Endothelial cell (in vitro differentiated cells): ENCODE results near the gene LAMTOR5. TPM values are rescaled to one million over a fixed set of nuclear protein-coding genes. Genes with fewer than 3 reads are reported as not detected.
"Not testable (repeated sequence)": the region's sequence is repeated elsewhere in the genome, so short reads cannot be mapped to it uniquely, and the experiment has no call there.

Experiments used
- DNase-seq: peaks from one replicate; pipeline ENCODE4 v3.0.0; 2021; ENCODE audit warnings: low spot score
- H3K27ac Mint-ChIP-seq: one replicate; pipeline ENCODE4 v1.8.0; 2021; ENCODE audit warnings: mixed read lengths, inconsistent platforms; ENCODE audit not compliant: unreplicated experiment
- H3K27me3 Mint-ChIP-seq: one replicate; pipeline ENCODE4 v1.8.0; 2021; ENCODE audit warnings: mild to moderate bottlenecking, moderate library complexity, mixed read lengths, inconsistent platforms; ENCODE audit not compliant: unreplicated experiment
- H3K36me3 Mint-ChIP-seq: one replicate; pipeline ENCODE4 v1.8.0; 2021; ENCODE audit warnings: mild to moderate bottlenecking, low read depth, mixed read lengths, inconsistent platforms; ENCODE audit not compliant: unreplicated experiment
- H3K4me1 Mint-ChIP-seq: one replicate; pipeline ENCODE4 v1.8.0; 2021; ENCODE audit warnings: mild to moderate bottlenecking, mixed read lengths, inconsistent platforms; ENCODE audit not compliant: unreplicated experiment
- H3K4me3 Mint-ChIP-seq: one replicate; pipeline ENCODE4 v1.8.0; 2021; ENCODE audit warnings: mild to moderate bottlenecking, mixed read lengths, inconsistent platforms; ENCODE audit not compliant: unreplicated experiment
- H3K9me3 Mint-ChIP-seq: one replicate; pipeline ENCODE4 v1.8.0; 2021; ENCODE audit warnings: mixed read lengths, inconsistent platforms; ENCODE audit not compliant: unreplicated experiment
- CTCF ChIP-seq: fragments of 200-600 bp; sonication (generic); IDR thresholded peaks from one replicate; pipeline ENCODE4 v1.5.0; 2021; ENCODE audit warnings: antibody characterized with exemption; ENCODE audit not compliant: unreplicated experiment
- total RNA-seq: library from RNA; stranded (reverse); fragmentation: NEBNext Ultra II Directional; extraction: Animal tissue kit (Norgen Biotek cat#: 25700); gene quantifications from one replicate; pipeline ENCODE4 v1.2.1, GENCODE V29; 2021; ENCODE audit not compliant: unreplicated experiment

LAMTOR5 gene
- total RNA-seq, 1 donor from 2014 or later, result 135 TPM

- DNase-seq, result no peak
- H3K4me3 Mint-ChIP-seq, result no peak overlapping the region
- no peak overlapping the region for H3K27ac Mint-ChIP-seq
- peaks cover 15% of the 10 kb centered on the region for H3K4me1 Mint-ChIP-seq
- no peak for TF ChIP-seq CTCF
- peaks cover 6% of the 10 kb centered on the region for H3K27me3 Mint-ChIP-seq
- H3K36me3 Mint-ChIP-seq, result peaks cover 8% of the 10 kb centered on the region
- no peaks in the 10 kb centered on the region for H3K9me3 Mint-ChIP-seq
Observed at GRCh38 chr1:110441888-110442287, 34.4 kb upstream of the LAMTOR5 start.

- no peak overlapping the region for H3K27ac Mint-ChIP-seq
- H3K27me3 Mint-ChIP-seq, result peaks cover 6% of the 10 kb centered on the region
- no peaks in the 10 kb centered on the region for H3K9me3 Mint-ChIP-seq
- no peak overlapping the region for H3K4me3 Mint-ChIP-seq
- H3K4me1 Mint-ChIP-seq, result peaks cover 15% of the 10 kb centered on the region
- no peak for TF ChIP-seq CTCF
- H3K36me3 Mint-ChIP-seq, result peaks cover 8% of the 10 kb centered on the region
- no peak for DNase-seq
Observed at GRCh38 chr1:110440877-110441276, 33.4 kb upstream of the LAMTOR5 start.

- H3K4me1 Mint-ChIP-seq, result peaks cover 15% of the 10 kb centered on the region
- H3K36me3 Mint-ChIP-seq, H3K27me3 Mint-ChIP-seq, H3K4me3 Mint-ChIP-seq, H3K27ac Mint-ChIP-seq, DNase-seq, H3K9me3 Mint-ChIP-seq: not testable (repeated sequence)
Observed at GRCh38 chr1:110439873-110440272, 32.4 kb upstream of the LAMTOR5 start.

- no peak for TF ChIP-seq CTCF
- H3K9me3 Mint-ChIP-seq, result no peaks in the 10 kb centered on the region
- DNase-seq, result no peak
- no peak overlapping the region for H3K4me3 Mint-ChIP-seq
- H3K27ac Mint-ChIP-seq, result no peak overlapping the region
- H3K27me3 Mint-ChIP-seq, result peaks cover 4% of the 10 kb centered on the region
- peaks cover 8% of the 10 kb centered on the region for H3K36me3 Mint-ChIP-seq
- H3K4me1 Mint-ChIP-seq, result peaks cover 11% of the 10 kb centered on the region
Observed at GRCh38 chr1:110438893-110439292, 31.4 kb upstream of the LAMTOR5 start.

- H3K4me1 Mint-ChIP-seq, result peaks cover 12% of the 10 kb centered on the region
- not testable (repeated sequence) for H3K9me3 Mint-ChIP-seq, H3K27me3 Mint-ChIP-seq, H3K4me3 Mint-ChIP-seq, H3K27ac Mint-ChIP-seq, H3K36me3 Mint-ChIP-seq, DNase-seq
Observed at GRCh38 chr1:110437645-110438299, 30.3 kb upstream of the LAMTOR5 start.

GRCh38 chr1:110436635-110437034 lies 29.1 kb upstream of the LAMTOR5 start:
- H3K4me3 Mint-ChIP-seq, result no peak overlapping the region
- no peak for DNase-seq
- H3K36me3 Mint-ChIP-seq, result peaks cover 8% of the 10 kb centered on the region
- H3K4me1 Mint-ChIP-seq, result peaks cover 12% of the 10 kb centered on the region
- H3K27me3 Mint-ChIP-seq, result peaks cover 5% of the 10 kb centered on the region
- H3K27ac Mint-ChIP-seq, result no peak overlapping the region
- H3K9me3 Mint-ChIP-seq, result no peaks in the 10 kb centered on the region
- no peak for TF ChIP-seq CTCF
